ENCODE data around the gene CIRBP. TPM values are rescaled to one million over a fixed set of nuclear protein-coding genes. Genes with fewer than 3 reads are reported as not detected.
A peak's percentile ranks its signal among the peaks of the same experiment; 100 is the strongest.

CIRBP gene
- total and polyA plus RNA-seq, 7 donors, result 137 to 591 (median 296) TPM

DNA sequence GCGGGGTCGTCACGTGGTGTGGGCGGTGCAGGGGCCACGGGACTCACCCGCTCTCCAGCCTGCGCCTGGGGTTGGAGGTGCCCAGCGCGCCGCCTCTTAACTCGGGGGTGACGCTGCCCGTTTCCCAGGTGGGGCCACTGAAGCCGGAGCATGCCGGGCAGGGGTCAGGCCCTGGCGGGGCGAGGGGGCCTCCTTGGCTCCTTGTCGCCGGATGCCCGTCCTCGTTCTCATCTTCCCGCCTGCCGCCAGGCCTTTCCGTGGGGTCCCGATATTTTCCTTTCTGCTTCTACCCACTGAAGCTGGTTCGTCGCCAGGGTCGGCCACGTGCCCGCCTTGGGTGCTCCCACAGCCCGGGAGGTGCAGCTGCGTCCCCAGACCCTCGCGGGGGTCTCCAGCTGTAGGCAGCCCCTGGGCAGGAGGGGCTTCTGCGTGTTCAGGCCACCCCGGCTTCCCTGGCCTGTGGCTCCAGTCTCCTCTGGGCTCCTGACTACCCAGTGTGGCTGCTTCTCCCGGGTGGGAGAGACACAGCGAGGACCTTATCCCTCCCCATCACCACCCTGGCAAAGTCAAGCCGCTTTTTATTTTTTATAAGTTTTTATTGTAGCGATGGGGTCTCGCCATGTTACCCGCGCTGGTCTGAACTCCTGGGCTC, 7.0 kb downstream of the CIRBP start:
- Histone ChIP-seq H3K4me1 (peaks cover 50% of the 10 kb centered on the region), H3K4me3 (peak overlapping the region; percentile 87), H3K9me3 (no peaks in the 10 kb centered on the region), H3K36me3 (ENCODE audit: insufficient read depth in 1 of 2, low read depth in 1 of 2) (peaks cover 8 to 79% of the 10 kb centered on the region in 2 donors), H3K27ac (peak overlapping the region; percentile 99), H3K27me3 (ENCODE audit: insufficient read depth in 3 of 3, low read length in 2 of 3) (no peaks in the 10 kb centered on the region)
- peak in 1 of 4 donors; percentile 1 for ATAC-seq
- DNase-seq, result no peak
- WGBS, 3 donors, result 9 to 19% (median 10%) methylated on average over 19 to 43 of the region's 43 CpGs
- intact Hi-C loops (cut with DNase I), result loop anchor here (5.0 to 10.0 kb wide), 4 partner anchors 81 to 139 kb away; partner anchors contain the start of gene NDUFS7 (in 1 of the 2)
- TF ChIP-seq, protein P1, sequence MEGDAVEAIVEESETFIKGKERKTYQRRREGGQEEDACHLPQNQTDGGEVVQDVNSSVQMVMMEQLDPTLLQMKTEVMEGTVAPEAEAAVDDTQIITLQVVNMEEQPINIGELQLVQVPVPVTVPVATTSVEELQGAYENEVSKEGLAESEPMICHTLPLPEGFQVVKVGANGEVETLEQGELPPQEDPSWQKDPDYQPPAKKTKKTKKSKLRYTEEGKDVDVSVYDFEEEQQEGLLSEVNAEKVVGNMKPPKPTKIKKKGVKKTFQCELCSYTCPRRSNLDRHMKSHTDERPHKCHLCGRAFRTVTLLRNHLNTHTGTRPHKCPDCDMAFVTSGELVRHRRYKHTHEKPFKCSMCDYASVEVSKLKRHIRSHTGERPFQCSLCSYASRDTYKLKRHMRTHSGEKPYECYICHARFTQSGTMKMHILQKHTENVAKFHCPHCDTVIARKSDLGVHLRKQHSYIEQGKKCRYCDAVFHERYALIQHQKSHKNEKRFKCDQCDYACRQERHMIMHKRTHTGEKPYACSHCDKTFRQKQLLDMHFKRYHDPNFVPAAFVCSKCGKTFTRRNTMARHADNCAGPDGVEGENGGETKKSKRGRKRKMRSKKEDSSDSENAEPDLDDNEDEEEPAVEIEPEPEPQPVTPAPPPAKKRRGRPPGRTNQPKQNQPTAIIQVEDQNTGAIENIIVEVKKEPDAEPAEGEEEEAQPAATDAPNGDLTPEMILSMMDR (IDR thresholded peaks at IDR 0.05), result no peak

DNA sequence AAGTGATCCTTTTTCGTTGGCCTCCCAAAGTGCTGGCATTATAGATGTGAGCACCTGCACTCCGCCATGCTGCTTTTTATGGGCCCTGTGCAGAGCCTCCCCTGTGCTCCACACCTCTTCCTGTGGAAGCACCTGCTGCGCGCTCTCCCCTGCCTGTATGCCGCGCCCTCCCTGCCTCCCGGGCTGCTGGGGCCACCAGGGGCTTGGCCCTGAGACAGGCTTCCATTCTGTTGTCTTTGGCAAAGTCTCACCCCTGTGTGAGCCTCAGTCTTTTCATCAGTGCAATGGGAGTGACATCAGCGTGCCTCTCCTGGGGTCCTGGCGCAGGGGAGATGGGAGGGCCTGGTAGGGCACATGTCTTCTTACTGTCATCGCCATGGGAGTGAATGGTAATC, 7.5 kb downstream of the CIRBP start:
- no peak for DNase-seq
- Histone ChIP-seq H3K4me3 (peak overlapping the region; percentile 87), H3K27ac (peak overlapping the region; percentile 99), H3K36me3 (ENCODE audit: insufficient read depth in 1 of 2, low read depth in 1 of 2) (peaks cover 6 to 74% of the 10 kb centered on the region in 2 donors), H3K27me3 (ENCODE audit: insufficient read depth in 3 of 3, low read length in 2 of 3) (no peaks in the 10 kb centered on the region), H3K9me3 (no peaks in the 10 kb centered on the region), H3K4me1 (peaks cover 44% of the 10 kb centered on the region)
- intact Hi-C loops (cut with DNase I), result loop anchor here (5.0 to 10.0 kb wide), 4 partner anchors 81 to 138 kb away; partner anchors contain the start of gene NDUFS7 (in 1 of the 2)
- TF ChIP-seq, protein P1 (IDR thresholded peaks at IDR 0.05), result no peak
- WGBS, 3 donors, result 70 to 77% (median 73%) methylated on average over 10 of the region's 10 CpGs
- no peak for ATAC-seq

DNA sequence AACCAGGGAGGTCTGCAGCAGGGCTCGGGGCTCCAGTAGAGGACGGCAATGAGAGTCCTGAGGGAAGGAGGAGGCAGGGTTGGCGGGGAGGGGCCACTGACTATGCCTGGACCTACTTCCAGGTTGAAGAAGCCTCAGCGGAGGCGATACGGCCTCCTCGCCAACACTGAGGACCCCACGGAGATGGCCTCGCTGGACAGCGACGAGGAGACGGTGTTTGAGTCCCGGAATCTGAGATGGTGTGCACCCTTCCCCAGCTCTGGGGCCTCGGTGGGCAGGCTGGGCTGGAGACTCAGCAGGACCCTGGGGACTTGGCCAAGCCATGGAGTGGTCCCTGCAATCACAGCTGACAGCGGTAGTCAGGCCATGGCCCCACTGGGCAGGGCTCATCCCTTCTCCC, 7.9 kb downstream of the CIRBP start:
- Histone ChIP-seq H3K27me3 (ENCODE audit: insufficient read depth in 3 of 3, low read length in 2 of 3) (no peaks in the 10 kb centered on the region), H3K4me1 (peaks cover 40% of the 10 kb centered on the region), H3K27ac (peak overlapping the region; percentile 99), H3K36me3 (ENCODE audit: insufficient read depth in 1 of 2, low read depth in 1 of 2) (peaks cover 4 to 69% of the 10 kb centered on the region in 2 donors), H3K9me3 (no peaks in the 10 kb centered on the region), H3K4me3 (peak overlapping the region; percentile 87)
- 89 to 92% (median 90%) methylated on average over 15 of the region's 15 CpGs for WGBS, 3 donors
- DNase-seq (no peak), ATAC-seq (no peak)
- TF ChIP-seq, protein P1 (IDR thresholded peaks at IDR 0.05), result no peak
- intact Hi-C loops (cut with DNase I), result loop anchor here (5.0 to 10.0 kb wide), 4 partner anchors 80 to 138 kb away; partner anchors contain the start of gene NDUFS7 (in 1 of the 2)

DNA sequence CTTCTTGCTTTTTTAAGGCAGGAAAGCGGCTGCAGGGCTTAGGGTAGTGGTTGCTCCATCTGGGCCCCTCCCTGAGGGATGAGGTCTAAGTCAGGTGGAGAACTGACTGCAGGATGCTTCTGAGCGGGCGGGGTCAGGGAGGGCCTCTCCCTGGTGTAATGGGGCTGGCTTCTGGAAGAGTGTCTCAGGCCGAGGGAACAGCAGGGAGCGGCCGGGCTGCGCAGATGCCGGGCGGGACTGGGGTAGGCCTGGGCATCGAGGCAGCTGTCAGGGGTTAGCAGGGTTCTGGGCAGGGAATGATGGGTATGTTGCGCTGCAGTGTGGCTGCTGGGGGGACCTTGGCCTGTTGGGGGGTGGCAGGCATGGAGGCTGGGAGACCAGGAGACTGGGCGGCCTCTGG, 8.9 kb downstream of the CIRBP start:
- 82 to 89% (median 84%) methylated on average over 12 of the region's 12 CpGs for WGBS, 3 donors
- ATAC-seq (no peak), DNase-seq (no peak)
- no peaks in the 10 kb centered on the region for H3K27me3 ChIP-seq (ENCODE audit: insufficient read depth in 3 of 3, low read length in 2 of 3)
- no peak overlapping the region for H3K4me3 ChIP-seq
- intact Hi-C loops (cut with DNase I), result loop anchor here (5.0 to 10.0 kb wide), 4 partner anchors 79 to 137 kb away; partner anchors contain the start of gene NDUFS7 (in 1 of the 2)
- peaks cover 4 to 59% of the 10 kb centered on the region in 2 donors for H3K36me3 ChIP-seq (ENCODE audit: insufficient read depth in 1 of 2, low read depth in 1 of 2)
- H3K27ac ChIP-seq, result no peak overlapping the region
- TF ChIP-seq, protein P1 (IDR thresholded peaks at IDR 0.05), result no peak
- H3K9me3 ChIP-seq, result no peaks in the 10 kb centered on the region
- peaks cover 30% of the 10 kb centered on the region for H3K4me1 ChIP-seq

All from psoas muscle (tissue), 8 donors.